Stimulated activated CD8-positive, alpha-beta memory T cell treated with anti-CD3 and anti-CD28 coated beads, Interleukin-12 subunit alpha, Interleukin-12 subunit beta, amount 100 ng/mL, for 4 hours (primary cell): ENCODE data around the gene RHEX.
"Not testable (repeated sequence)": the region's sequence is repeated elsewhere in the genome, so short reads cannot be mapped to it uniquely, and the experiment has no call there.

Source experiments
- DNase-seq: peaks from one replicate; pipeline ENCODE4 v3.0.0-alpha.2; 2020; ENCODE audit warnings: low read depth

Gene RHEX

GRCh38 chr1:206052919-206053610 lies at the start of gene RHEX:
Gene RHEX, plus strand, starts transcription at chr1:206053173. Its CDS starts 44,656 bp downstream, at chr1:206097829.
- DNase-seq = not testable (repeated sequence)

- no peak for DNase-seq
Measured at GRCh38 chr1:206003854-206004800, 48.8 kb upstream of the RHEX start.

- DNase-seq = no peak
Measured at GRCh38 chr1:206004826-206005225, 48.1 kb upstream of the RHEX start.

- DNase-seq = no peak
Measured at GRCh38 chr1:206005234-206005633, 47.7 kb upstream of the RHEX start.

- DNase-seq = no peak
Measured at GRCh38 chr1:206005778-206006180, 47.2 kb upstream of the RHEX start.

- no peak for DNase-seq
Measured at GRCh38 chr1:206006946-206007345, 46.0 kb upstream of the RHEX start.

GRCh38 chr1:206010060-206010459 lies 42.9 kb upstream of the RHEX start:
- DNase-seq = no peak

GRCh38 chr1:206011057-206011456 lies 41.9 kb upstream of the RHEX start:
- DNase-seq = no peak

- peak; percentile 16 for DNase-seq
Measured at GRCh38 chr1:206012086-206012859, 40.7 kb upstream of the RHEX start.

- DNase-seq = no peak
Measured at GRCh38 chr1:206013026-206013795, 39.8 kb upstream of the RHEX start.

GRCh38 chr1:206014601-206015000 lies 38.4 kb upstream of the RHEX start:
- no peak for DNase-seq

- DNase-seq = no peak
Measured at GRCh38 chr1:206015071-206015470, 37.9 kb upstream of the RHEX start.

- no peak for DNase-seq
Measured at GRCh38 chr1:206020393-206021007, 32.5 kb upstream of the RHEX start.

- no peak for DNase-seq
Measured at GRCh38 chr1:206021008-206021625, 31.9 kb upstream of the RHEX start.

GRCh38 chr1:206021626-206022365 lies 31.2 kb upstream of the RHEX start:
- DNase-seq = no peak

- no peak for DNase-seq
Measured at GRCh38 chr1:206022766-206023165, 30.2 kb upstream of the RHEX start.

- no peak for DNase-seq
Measured at GRCh38 chr1:206023695-206024094, 29.3 kb upstream of the RHEX start, which contains the start of gene CTSE. Gene CTSE, minus strand, starts transcription at chr1:206023895. Its CDS starts 104 bp downstream, at chr1:206023791.

GRCh38 chr1:206025283-206025820 lies 27.6 kb upstream of the RHEX start:
- DNase-seq = no peak

GRCh38 chr1:206029484-206029883 lies 23.5 kb upstream of the RHEX start:
- no peak for DNase-seq

- no peak for DNase-seq
Measured at GRCh38 chr1:206030191-206030590, 22.8 kb upstream of the RHEX start.
